HG03066 (cell line): ENCODE results near the gene ACTMAP.
"Not testable (repeated sequence)": the region's sequence is repeated elsewhere in the genome, so short reads cannot be mapped to it uniquely, and the experiment has no call there.

Source experiments
- ATAC-seq: cut with Tn5 transposase; IDR thresholded peaks from one replicate; pipeline ENCODE4 v1.9.1; 2021; ENCODE audit warnings: low read depth; ENCODE audit not compliant: unreplicated experiment

Gene ACTMAP

GRCh38 chr19:40776932-40777644 is 26.8 kb upstream of the ACTMAP start:
- ATAC-seq = peak; percentile 52

DNA sequence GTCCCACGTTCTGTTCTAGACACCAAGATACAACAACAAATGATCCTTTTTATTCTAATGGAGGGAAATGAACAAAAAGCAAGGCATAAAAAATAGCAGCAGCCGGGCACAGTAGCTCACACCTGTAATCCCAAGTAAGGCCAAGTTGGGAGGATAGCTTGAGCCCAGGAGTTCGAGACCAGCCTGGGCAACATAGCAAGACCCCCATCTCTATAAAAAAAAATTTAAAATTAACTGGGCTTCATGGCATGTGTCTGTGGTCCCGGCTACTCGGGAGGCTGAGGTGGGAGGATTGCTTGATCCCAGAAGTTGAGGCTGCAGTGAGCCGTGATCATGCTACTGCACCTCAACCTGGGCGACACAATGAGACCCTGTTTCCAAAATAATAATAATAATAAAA is 26.1 kb upstream of the ACTMAP start:
- no peak for ATAC-seq

GRCh38 chr19:40775632-40776022 is 25.4 kb upstream of the ACTMAP start:
- no peak for ATAC-seq

DNA sequence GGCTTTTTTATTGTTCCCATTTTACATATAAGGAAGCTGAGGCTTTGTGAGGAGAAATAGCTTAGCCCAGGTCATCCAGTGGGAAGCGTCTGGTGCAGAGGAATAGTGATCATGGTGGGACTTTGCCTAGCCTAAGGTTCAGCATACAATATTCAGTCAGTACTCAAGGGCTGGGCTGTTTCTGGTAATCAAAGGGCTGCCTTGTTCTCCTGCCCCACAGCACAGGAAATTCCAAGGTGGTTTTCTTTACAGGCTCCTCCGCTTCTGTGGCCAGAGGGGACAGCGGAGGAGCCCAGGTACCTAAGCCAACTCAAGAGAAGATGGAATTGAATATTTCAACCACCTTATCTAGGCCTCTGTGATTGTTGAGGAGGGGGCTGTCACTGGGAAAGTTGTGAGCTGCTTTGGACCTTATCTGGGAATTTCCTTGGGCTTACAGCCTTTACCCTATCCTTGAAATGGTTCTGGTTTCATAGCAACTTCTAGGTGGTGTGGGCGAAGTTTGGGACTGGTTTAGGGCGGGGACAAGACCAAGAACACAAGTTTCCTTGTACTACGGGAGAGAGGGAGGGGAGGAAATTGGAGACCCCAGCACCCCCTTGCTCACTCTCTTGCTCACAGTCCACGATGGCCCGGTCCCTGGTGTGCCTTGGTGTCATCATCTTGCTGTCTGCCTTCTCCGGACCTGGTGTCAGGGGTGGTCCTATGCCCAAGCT is 24.8 kb upstream of the ACTMAP start, which contains the start of gene MIA:
Gene MIA, plus strand, starts transcription at position 606 of the 716 bp plus-strand sequence. Its CDS starts 22 bp downstream, at position 628.
- no peak for ATAC-seq

- ATAC-seq = not testable (repeated sequence)
Measured at GRCh38 chr19:40771101-40771862, 21.0 kb upstream of the ACTMAP start.

- ATAC-seq = no peak
Measured at GRCh38 chr19:40768869-40769268, 18.6 kb upstream of the ACTMAP start.

GRCh38 chr19:40766385-40766784 is 16.1 kb upstream of the ACTMAP start:
- not testable (repeated sequence) for ATAC-seq

- no peak for ATAC-seq
Measured at GRCh38 chr19:40763963-40764362, 13.7 kb upstream of the ACTMAP start.

DNA sequence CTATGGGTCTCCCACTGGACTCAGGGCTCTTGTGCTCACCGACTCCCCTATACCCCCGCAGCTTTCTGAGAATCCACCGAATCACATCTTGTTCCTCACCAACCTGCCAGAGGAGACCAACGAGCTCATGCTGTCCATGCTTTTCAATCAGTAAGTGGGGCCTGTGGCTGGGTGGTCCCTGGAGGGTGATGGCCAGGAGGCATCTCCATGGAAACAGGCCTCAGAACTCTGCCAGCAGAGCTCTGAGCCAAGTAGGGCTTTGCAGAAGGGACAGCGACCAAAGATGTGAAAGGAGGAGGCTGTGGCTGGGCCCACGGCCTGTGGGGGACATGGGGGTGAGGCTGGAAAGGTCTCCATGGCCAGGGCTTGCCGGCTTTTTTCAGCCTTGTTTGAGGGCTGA is 13.2 kb upstream of the ACTMAP start:
- no peak for ATAC-seq

DNA sequence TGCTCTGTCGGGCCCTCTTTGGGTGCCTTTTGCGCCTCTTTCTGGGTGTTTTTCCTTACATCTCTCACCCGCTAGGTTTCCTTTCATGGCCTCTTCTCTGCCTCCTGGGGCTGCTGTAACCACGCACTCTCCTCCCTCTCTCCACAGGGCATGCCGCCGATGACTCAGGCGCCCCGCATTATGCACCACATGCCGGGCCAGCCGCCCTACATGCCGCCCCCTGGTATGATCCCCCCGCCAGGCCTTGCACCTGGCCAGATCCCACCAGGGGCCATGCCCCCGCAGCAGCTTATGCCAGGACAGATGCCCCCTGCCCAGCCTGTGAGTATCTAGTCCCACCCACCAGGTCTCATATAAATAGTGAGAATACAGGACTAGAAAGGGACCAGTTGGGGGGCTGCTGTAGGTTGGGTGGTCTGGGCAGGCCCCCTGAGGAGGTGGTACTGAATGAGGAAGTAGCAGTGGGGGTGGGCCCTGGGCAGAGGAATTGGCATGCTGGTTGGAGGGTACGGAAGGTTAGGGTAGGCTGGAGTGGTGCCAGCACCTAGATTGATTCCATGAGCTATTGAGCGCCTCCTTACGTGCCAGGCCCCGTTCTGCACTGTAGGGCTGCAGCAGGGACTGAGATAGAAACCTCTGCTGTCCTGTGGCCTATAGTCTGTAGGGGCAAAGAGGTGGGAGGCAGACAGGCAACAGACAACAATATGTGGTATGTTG is 12.6 kb upstream of the ACTMAP start:
- ATAC-seq = no peak

- no peak for ATAC-seq
Measured at GRCh38 chr19:40759352-40759751, 9.1 kb upstream of the ACTMAP start.

DNA sequence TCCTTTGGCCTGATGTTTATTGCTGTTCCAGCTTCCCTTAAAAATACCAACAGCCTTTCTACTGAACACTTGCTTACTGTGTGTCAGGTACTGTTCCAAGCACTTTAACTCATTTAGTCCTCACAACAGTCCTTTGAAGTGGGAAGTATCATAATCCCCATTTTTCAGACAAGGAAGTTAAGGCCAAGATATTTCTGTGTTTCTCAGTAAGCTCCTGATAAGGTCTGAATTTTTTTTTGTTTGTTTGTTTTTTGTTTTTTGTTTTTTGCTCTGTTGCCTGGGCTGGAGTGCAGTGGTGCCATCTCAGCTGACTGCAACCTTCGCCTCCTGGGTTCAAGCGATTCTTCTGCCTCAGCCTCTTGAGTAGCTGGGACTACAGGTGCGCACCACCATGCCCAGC is 8.2 kb upstream of the ACTMAP start:
- no peak for ATAC-seq

DNA sequence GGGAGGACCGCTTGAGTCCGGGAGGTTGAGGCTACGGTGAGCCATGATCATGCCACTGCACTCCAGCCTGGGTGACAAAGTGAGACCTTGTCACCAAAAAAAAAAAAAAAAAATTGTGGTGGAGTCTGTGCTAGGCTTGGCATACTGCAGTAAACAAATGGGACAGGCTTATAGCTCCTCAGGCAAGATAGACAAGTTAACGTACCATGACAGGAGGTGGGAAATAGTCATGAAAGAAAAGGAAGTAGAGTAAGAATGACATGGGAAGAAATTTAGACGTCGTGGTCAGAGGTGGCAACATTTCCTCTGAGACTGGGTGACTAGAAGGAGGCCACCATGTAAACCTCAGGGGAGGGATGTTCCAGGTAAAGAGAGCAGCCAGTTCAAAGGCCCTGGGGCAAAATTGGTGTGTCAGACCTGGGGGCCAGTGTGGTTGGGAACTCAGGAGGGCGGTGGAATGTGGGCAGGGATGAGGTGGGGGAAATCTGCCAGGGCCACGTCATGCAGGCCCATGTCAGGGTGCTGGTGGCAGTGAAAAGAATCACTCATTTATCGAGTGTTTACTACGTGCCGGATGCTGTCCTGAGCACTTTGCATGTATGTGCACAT is 6.3 kb upstream of the ACTMAP start:
- no peak for ATAC-seq

- no peak for ATAC-seq
Measured at GRCh38 chr19:40755791-40756190, 5.5 kb upstream of the ACTMAP start.

- no peak for ATAC-seq
Measured at GRCh38 chr19:40755248-40755624, 5.0 kb upstream of the ACTMAP start.

GRCh38 chr19:40754611-40755247 is 4.5 kb upstream of the ACTMAP start:
- ATAC-seq = no peak

DNA sequence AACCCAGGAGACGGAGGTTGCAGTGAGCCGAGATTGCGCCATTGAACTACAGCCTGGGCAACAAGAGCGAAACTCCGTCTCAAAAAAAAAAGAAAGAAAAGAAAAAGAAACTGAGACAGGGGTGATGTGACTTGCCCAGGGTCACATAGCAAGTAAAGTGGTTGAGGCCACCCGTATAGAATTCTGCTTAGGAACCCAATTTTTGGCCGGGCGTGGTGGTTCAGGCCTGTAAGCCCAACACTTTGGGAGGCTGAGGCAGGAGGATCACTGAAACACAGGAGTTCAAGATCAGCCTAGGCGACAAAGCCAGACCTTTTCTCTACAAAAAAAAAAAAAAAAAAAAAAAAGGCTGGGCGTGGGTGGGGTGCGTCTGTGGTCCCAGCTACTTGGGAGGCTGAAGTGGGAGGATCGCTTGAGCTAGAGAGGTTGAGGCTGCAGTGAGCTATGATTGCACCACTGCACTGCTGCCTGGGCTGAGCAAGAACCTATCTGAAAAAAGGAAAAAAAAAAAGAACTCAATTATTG is 2.0 kb upstream of the ACTMAP start:
- no peak for ATAC-seq

DNA sequence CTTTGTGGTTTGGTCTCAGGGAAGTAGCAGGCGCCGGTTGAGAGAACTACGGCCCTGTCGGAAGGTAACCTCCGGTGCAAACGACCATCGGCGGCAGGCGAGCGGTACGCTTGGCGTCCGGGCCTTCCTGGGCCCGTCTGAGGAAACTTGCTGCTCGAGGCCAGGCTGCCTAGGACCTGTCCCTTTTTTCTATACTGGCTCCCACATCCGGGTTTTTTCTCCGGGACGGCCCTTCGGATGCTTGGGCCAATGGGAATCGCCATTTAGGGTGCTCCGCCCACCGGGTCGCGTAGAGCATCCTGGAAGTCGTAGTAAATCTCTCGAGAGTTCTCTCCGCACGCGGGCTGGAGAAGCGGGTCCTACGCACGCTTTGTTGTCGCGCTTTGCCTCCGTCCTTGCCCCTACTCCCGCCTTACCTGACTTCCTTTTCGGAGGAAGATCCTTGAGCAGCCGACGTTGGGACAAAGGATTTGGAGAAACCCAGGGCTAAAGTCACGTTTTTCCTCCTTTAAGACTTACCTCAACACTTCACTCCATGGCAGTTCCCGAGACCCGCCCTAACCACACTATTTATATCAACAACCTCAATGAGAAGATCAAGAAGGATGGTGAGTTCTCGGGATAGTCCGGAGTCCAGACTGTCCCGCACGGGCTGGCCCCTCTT is 729 bp upstream of the ACTMAP start, which contains the start of gene SNRPA:
Gene SNRPA, plus strand, starts transcription at position 330 of the 664 bp plus-strand sequence. Its CDS starts 206 bp downstream, at position 536.
- ATAC-seq = peak; percentile 63

DNA sequence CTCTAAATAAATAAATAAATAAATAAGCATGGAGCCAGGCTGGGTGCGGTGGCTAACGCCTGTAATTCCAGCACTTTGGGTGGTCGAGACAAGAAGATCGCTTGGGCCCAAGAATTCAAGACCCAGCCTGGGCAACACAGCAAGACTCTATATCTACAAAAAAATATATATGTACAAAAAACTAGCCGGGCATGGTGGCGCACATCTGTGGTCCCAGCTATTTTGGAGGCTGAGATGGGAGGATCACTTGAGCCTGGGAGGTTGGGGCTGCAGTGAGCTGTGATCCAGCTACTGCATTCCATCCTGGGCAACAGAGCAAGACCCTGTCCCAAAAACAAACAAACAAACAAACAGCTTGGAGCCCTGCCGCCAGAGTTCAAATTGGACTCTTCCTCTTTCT is 2.7 kb downstream of the ACTMAP start:
- ATAC-seq = no peak
